Panc1 (cell line): ENCODE measurements around the gene SLC3A2.

Source experiments
- POLR2AphosphoS5 ChIP-seq: IDR thresholded peaks from 2 replicates; pipeline ENCODE4 v1.6.1; 2012; ENCODE audit warnings: mild to moderate bottlenecking, low read depth, low read length, moderate library complexity
- TF ChIP-seq, protein P1 (sequence below): fragments of 450-650 bp; IDR thresholded peaks from 2 replicates; pipeline ENCODE4 v1.5.1; 2017; ENCODE audit warnings: mild to moderate bottlenecking

DNA sequence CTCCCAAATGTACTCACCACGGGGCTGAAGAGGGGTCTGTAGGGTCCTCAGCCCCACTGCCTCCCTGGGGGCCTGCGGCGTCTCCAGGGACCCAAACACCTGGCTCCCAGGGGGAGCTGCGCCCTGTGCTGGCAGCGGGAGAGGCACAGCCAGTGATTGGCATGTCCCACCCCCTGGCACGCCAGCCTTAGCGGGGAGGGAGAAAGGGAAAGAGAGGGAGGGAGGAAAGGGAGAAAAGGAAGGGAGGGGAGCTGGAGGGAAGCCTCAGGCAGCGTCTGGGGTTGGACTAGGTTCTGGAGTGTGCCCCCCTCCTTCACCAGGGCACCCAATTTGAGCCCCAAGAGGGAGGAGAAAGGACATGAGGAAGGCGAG lies 40.5 kb downstream of the SLC3A2 start, which contains the start of gene CHRM1:
- TF ChIP-seq, protein P1, sequence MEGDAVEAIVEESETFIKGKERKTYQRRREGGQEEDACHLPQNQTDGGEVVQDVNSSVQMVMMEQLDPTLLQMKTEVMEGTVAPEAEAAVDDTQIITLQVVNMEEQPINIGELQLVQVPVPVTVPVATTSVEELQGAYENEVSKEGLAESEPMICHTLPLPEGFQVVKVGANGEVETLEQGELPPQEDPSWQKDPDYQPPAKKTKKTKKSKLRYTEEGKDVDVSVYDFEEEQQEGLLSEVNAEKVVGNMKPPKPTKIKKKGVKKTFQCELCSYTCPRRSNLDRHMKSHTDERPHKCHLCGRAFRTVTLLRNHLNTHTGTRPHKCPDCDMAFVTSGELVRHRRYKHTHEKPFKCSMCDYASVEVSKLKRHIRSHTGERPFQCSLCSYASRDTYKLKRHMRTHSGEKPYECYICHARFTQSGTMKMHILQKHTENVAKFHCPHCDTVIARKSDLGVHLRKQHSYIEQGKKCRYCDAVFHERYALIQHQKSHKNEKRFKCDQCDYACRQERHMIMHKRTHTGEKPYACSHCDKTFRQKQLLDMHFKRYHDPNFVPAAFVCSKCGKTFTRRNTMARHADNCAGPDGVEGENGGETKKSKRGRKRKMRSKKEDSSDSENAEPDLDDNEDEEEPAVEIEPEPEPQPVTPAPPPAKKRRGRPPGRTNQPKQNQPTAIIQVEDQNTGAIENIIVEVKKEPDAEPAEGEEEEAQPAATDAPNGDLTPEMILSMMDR, result no peak
- TF ChIP-seq POLR2AphosphoS5, result no peak
